Smooth muscle cell of bladder (primary cell): ENCODE measurements around the gene EIF3C. TPM values are rescaled to one million over a fixed set of nuclear protein-coding genes. Genes with fewer than 3 reads are reported as not detected.

ENCODE experiments used
- total RNA-seq: library from RNA; depleted of rRNA; stranded (reverse); fragments of >200 nt; gene quantifications from 2 replicates; pipeline ENCODE4 v1.2.3, GENCODE V29; 2014

The EIF3C gene, protein sequence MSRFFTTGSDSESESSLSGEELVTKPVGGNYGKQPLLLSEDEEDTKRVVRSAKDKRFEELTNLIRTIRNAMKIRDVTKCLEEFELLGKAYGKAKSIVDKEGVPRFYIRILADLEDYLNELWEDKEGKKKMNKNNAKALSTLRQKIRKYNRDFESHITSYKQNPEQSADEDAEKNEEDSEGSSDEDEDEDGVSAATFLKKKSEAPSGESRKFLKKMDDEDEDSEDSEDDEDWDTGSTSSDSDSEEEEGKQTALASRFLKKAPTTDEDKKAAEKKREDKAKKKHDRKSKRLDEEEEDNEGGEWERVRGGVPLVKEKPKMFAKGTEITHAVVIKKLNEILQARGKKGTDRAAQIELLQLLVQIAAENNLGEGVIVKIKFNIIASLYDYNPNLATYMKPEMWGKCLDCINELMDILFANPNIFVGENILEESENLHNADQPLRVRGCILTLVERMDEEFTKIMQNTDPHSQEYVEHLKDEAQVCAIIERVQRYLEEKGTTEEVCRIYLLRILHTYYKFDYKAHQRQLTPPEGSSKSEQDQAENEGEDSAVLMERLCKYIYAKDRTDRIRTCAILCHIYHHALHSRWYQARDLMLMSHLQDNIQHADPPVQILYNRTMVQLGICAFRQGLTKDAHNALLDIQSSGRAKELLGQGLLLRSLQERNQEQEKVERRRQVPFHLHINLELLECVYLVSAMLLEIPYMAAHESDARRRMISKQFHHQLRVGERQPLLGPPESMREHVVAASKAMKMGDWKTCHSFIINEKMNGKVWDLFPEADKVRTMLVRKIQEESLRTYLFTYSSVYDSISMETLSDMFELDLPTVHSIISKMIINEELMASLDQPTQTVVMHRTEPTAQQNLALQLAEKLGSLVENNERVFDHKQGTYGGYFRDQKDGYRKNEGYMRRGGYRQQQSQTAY
- 125 and 217 TPM in 2 replicates for total RNA-seq

GRCh38 chr16:28711220-28712083 is at the start of gene EIF3C:
TSS of gene EIF3C (plus strand) at chr16:28711464. CDS start at chr16:28711687, 223 bp downstream.

GRCh38 chr16:28751487-28751886 is 40.2 kb downstream of the EIF3C start, which contains the start of gene NPIPB9:
TSS of gene NPIPB9 (plus strand) at chr16:28751787.

Other genes starting within 250 kb of the EIF3C start
- not detected in 2 replicates for gene NPIPB7, start 239.1 kb upstream of the EIF3C start, total RNA-seq
- gene CLN3, start 219.4 kb upstream of the EIF3C start, total RNA-seq: 14.1 and 14.5 TPM in 2 replicates
- gene APOBR, start 216.8 kb upstream of the EIF3C start, total RNA-seq: under 0.01 TPM in 1 of 2 replicates, not detected in the other
- gene IL27, start 204.6 kb upstream of the EIF3C start, total RNA-seq: 0.28 TPM in 1 of 2 replicates, not detected in the other
- 32.5 and 50.5 TPM in 2 replicates for gene NUPR1, start 172.5 kb upstream of the EIF3C start, total RNA-seq
- gene SGF29, start 157.5 kb upstream of the EIF3C start, total RNA-seq: 7.3 and 9.6 TPM in 2 replicates
- gene SULT1A2, start 114.4 kb upstream of the EIF3C start, total RNA-seq: 0.09 and 0.28 TPM in 2 replicates
- gene SULT1A1, start 101.4 kb upstream of the EIF3C start, total RNA-seq: 3.6 and 6.4 TPM in 2 replicates
- 0.55 TPM in 1 of 2 replicates, not detected in the other for gene NPIPB8, start 73.4 kb upstream of the EIF3C start, total RNA-seq
- gene NPIPB9, start 40.3 kb downstream of the EIF3C start, total RNA-seq: 0.71 and 1.4 TPM in 2 replicates
- gene ATXN2L, start 111.5 kb downstream of the EIF3C start, total RNA-seq: 26.6 and 27.4 TPM in 2 replicates
- gene TUFM, start 134.9 kb downstream of the EIF3C start, total RNA-seq: 108 and 110 TPM in 2 replicates
- 7.3 and 10.6 TPM in 2 replicates for gene SH2B1, start 152.4 kb downstream of the EIF3C start, total RNA-seq
- gene ATP2A1, start 167.0 kb downstream of the EIF3C start, total RNA-seq: 0.28 and 0.46 TPM in 2 replicates
- 24.7 and 28.2 TPM in 2 replicates for gene RABEP2, start 213.8 kb downstream of the EIF3C start, total RNA-seq
- not detected in 2 replicates for gene CD19, start 220.5 kb downstream of the EIF3C start, total RNA-seq
- 12.7 and 12.8 TPM in 2 replicates for gene NFATC2IP, start 239.5 kb downstream of the EIF3C start, total RNA-seq